ENCODE results near the gene LRCH3.

GRCh38 chr3:197749601-197750395, 41.3 kb upstream of the LRCH3 start, which contains the start of gene FYTTD1:
- TF ChIP-seq CTCF (IDR thresholded peaks at IDR 0.05; ENCODE audit: insufficient read depth, low read depth, low read length) (no peak), EZH2 (IDR thresholded peaks at IDR 0.05; ENCODE audit: insufficient read depth, low read length) (no peak)
